Neural progenitor cell (in vitro differentiated cells): ENCODE results near the gene ITPR2.

Experiments used
- CTCF ChIP-seq: fragments of 200-600 bp; sonication (generic); IDR thresholded peaks from 2 replicates; pipeline ENCODE4 v1.5.1; 2017; ENCODE audit warnings: antibody characterized with exemption, mild to moderate bottlenecking
- EZH2 ChIP-seq: fragments of 200-600 bp; sonication (generic); IDR thresholded peaks from 2 replicates; pipeline ENCODE4 v1.6.1; 2017; ENCODE audit warnings: antibody characterized with exemption, mild to moderate bottlenecking, moderate library complexity
- EZH2phosphoT487 ChIP-seq: fragments of 200-600 bp; sonication (generic); IDR thresholded peaks from 2 replicates; pipeline ENCODE4 v1.6.1; 2017; ENCODE audit warnings: antibody characterized with exemption

DNA sequence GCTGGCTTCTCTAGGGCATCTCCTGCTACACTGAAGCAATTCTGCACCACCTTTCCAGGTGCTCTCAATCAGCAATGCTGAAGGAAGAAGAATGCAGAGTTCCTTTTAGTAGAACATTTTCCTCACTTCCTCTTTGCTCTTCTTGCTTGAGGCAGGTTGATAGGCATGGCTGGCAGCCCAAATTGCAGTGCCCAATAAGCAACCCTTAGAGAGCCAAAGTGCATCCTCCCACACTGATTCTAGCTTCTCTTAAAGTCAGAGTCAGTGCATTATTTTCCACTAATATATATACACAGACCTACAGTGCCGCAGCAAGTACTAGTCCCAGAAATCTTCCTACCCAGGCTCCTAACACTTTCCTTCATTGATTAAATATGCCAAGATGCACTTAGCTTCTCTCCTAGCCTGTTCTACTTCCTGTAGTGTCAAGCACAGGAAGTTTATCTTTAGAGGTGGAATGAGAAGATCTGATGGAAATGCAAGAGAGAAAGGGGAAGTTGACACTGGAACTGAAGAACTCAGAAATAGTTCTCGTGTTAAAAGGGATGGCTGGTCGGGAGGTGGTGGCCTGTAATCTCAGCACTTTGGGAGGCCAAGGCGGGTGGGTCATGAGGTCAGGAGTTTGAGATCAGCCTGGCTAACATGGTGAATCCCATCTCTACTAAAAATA, 504.9 kb downstream of the ITPR2 start:
- TF ChIP-seq EZH2 (no peak), CTCF (no peak), EZH2phosphoT487 (no peak)
